Prostate gland (tissue), 1 donor: Measurements from ENCODE around the gene EARS2.

Experiments used
- POLR2A ChIP-seq: fragments of 450-650 bp; IDR thresholded peaks from one replicate; pipeline ENCODE4 v1.6.1; 2016; ENCODE audit warnings: antibody characterized with exemption, mild to moderate bottlenecking
- POLR2AphosphoS5 ChIP-seq: sonication (generic); formaldehyde crosslinking; IDR thresholded peaks from one replicate; pipeline ENCODE4 v1.6.1; 2017; ENCODE audit warnings: antibody characterized with exemption

GRCh38 chr16:23530062-23530461 lies 27.1 kb downstream of the EARS2 start:
- TF ChIP-seq POLR2AphosphoS5 (no peak), POLR2A (no peak)
